GM13976 (cell line): ENCODE measurements around the gene COL21A1.
"Not testable (repeated sequence)": the region's sequence is repeated elsewhere in the genome, so short reads cannot be mapped to it uniquely, and the experiment has no call there.

Source experiments
- DNase-seq: peaks from one replicate; pipeline ENCODE4 v3.0.0; 2012; ENCODE audit warnings: low spot score
- CTCF ChIP-seq: IDR thresholded peaks from 2 replicates; pipeline ENCODE4 v1.5.1; 2012; ENCODE audit warnings: borderline replicate concordance, mild to moderate bottlenecking; ENCODE audit not compliant: insufficient read depth; ENCODE audit errors: extremely low read depth, missing control alignments, control extremely low read depth
- in situ Hi-C: fragments of 300-500 bp; cut with MboI; formaldehyde crosslinking; loops from one replicate; pipeline ENCODE4 v1.12.0; 2022; ENCODE audit warnings: low sequenced_read_pairs, mixed read lengths, inconsistent platforms; ENCODE audit not compliant: unreplicated experiment

Gene COL21A1

GRCh38 chr6:56266011-56266410 is 18.6 kb upstream of the COL21A1 start:
- no peak for DNase-seq
- in situ Hi-C loops: loop anchor here (25.0 kb wide), 1 partner anchor 279 kb away; no protein-coding TSS in a partner anchor
- TF ChIP-seq CTCF: no peak

GRCh38 chr6:56263596-56264315 is 16.4 kb upstream of the COL21A1 start:
- DNase-seq: no peak
- in situ Hi-C loops: loop anchor here (25.0 kb wide), 1 partner anchor 276 kb away; no protein-coding TSS in a partner anchor
- TF ChIP-seq CTCF: no peak

GRCh38 chr6:56260593-56260992 is 13.2 kb upstream of the COL21A1 start:
- not testable (repeated sequence) for DNase-seq
- in situ Hi-C loops: loop anchor here (25.0 kb wide), 1 partner anchor 273 kb away; no protein-coding TSS in a partner anchor

GRCh38 chr6:56259234-56260077 is 12.1 kb upstream of the COL21A1 start:
- no peak for TF ChIP-seq CTCF
- no peak for DNase-seq
- in situ Hi-C loops: loop anchor here (25.0 kb wide), 1 partner anchor 272 kb away; no protein-coding TSS in a partner anchor

- DNase-seq: no peak
- TF ChIP-seq CTCF: no peak
- in situ Hi-C loops: loop anchor here (25.0 kb wide), 1 partner anchor 268 kb away; no protein-coding TSS in a partner anchor
Observed at GRCh38 chr6:56255349-56255748, 8.0 kb upstream of the COL21A1 start.

- no peak for DNase-seq
- no peak for TF ChIP-seq CTCF
- in situ Hi-C loops: loop anchor here (25.0 kb wide), 1 partner anchor 263 kb away; no protein-coding TSS in a partner anchor
Observed at GRCh38 chr6:56250266-56250665, 2.9 kb upstream of the COL21A1 start.

- DNase-seq: no peak
- in situ Hi-C loops: no loop called here
- TF ChIP-seq CTCF: no peak
Observed at GRCh38 chr6:56247654-56248122, 308 bp upstream of the COL21A1 start.
